Fibroblast of mammary gland (primary cell): ENCODE results near the gene GPR17.

ENCODE experiments used
- DNase-seq: peaks from one replicate; pipeline ENCODE4 v3.0.0-alpha.2; 2010; ENCODE audit warnings: low read depth
- H3K4me3 ChIP-seq: 2 replicates; pipeline ENCODE4 v1.5.1; 2011; ENCODE audit warnings: low read depth, mild to moderate bottlenecking, low read length, moderate library complexity; ENCODE audit not compliant: control insufficient read depth
- TF ChIP-seq, protein P1 (sequence below): conservative IDR thresholded peaks from 2 replicates; pipeline ENCODE4 v1.5.1; 2011; ENCODE audit warnings: low read depth, low read length, inconsistent platforms; ENCODE audit not compliant: control insufficient read depth, insufficient read depth

GPR17 gene

DNA sequence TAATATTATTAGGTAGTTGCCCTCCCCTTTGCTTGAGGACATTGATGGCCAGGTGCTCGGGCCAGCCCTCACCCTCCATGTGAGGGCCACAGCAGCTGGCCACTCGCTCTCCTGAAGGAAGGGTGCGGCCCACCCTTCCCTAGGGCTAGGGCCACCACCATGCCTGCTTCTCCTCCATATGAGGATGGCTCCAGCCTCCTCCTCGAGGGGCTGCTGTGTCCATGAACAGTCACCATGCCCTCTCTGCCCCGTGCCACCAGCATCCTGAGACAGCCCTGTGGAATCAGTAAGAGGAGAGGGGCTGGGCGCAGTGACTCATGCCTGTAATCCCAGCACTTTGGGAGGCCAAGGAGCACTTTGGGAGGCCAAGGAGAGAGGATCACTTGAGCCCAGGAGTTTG is 2.4 kb downstream of the GPR17 start:
- TF ChIP-seq, protein P1, sequence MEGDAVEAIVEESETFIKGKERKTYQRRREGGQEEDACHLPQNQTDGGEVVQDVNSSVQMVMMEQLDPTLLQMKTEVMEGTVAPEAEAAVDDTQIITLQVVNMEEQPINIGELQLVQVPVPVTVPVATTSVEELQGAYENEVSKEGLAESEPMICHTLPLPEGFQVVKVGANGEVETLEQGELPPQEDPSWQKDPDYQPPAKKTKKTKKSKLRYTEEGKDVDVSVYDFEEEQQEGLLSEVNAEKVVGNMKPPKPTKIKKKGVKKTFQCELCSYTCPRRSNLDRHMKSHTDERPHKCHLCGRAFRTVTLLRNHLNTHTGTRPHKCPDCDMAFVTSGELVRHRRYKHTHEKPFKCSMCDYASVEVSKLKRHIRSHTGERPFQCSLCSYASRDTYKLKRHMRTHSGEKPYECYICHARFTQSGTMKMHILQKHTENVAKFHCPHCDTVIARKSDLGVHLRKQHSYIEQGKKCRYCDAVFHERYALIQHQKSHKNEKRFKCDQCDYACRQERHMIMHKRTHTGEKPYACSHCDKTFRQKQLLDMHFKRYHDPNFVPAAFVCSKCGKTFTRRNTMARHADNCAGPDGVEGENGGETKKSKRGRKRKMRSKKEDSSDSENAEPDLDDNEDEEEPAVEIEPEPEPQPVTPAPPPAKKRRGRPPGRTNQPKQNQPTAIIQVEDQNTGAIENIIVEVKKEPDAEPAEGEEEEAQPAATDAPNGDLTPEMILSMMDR: no peak
- DNase-seq: no peak
- no peak overlapping the region for H3K4me3 ChIP-seq

DNA sequence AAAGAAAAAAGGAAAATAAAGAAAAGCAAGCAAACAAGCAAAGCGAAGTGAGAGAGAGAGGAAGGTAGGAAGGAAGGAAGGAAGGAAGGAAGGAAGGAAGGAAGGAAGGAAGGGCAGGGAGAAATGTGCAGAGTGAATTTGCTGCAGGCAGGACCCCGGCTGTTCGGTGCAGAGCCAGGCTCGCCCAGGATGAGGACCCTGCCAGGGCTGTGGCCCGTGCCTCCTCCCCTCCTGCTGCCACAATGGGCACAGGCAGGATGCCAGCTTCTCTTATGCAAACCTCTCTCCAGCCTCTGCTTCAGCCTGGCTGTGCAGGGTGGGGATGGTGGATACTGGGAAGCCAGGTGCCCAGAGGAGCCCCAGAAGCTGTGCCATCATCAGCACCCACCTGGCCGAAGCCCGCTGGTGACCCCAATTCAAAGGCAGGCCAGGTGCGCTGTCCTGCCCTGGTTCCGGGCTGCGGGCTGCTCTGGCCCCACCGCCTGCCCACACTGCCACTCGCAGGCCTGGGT is 3.2 kb downstream of the GPR17 start:
- no peak for DNase-seq
- H3K4me3 ChIP-seq: no peak overlapping the region

DNA sequence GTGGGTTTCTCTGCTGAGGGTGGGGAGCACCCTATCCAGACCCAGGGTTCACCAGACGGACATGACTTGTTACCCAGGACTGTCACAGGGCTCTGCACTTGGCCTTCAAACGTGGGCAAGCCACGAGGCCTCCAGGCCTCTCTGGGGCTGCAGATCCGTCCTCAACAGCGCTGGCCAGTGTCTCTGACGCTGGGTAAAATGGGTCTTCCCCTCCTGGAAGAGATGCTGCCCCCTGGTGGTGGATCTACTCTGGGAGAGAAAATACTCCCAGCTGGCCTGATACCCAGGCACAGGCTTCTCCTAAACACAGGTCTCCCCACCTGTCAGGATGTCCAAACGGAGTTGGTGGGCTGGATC is 3.7 kb downstream of the GPR17 start:
- TF ChIP-seq, protein P1: peak; percentile 81
- no peak overlapping the region for H3K4me3 ChIP-seq
- DNase-seq: peak; percentile 81

More for the DNA sequence above, 3.2 kb downstream of the GPR17 start:
- TF ChIP-seq, protein P1: no peak

DNA sequence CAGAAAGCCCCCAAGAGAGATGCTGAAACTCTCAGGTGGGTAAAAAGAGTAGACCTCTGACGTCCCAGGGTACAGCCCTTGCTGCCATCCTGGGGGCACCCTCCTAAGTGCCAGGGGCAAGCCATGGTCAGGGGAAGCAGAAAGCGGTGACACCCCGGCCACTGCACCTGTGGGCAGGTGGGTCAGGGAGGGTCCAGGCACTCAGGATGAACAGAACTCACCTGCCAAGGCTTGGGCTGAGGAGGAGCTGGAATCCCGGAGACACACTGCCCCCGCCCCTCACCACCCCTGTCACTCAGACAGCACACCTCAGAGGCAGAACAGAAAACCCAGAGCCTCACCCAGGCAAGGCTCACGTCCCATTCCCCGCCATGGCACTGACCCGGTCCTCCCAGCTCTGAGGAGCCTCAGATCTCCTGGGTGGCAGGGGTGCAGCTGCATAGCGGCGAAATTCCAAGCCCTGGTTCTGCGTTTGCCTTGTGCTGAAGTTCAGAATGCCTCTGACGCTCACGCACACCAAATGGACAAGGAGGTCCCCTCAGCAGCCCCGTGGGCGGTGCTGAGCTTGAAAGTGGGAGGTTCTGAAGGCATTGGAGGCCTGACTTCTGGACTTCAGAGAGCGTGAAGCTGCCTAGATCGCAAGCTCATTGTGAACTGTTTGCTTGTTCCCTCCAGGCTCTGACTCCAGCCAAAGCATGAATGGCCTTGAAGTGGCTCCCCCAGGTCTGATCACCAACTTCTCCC is 4.3 kb downstream of the GPR17 start:
- TF ChIP-seq, protein P1: no peak
- peak; percentile 18 for DNase-seq
- H3K4me3 ChIP-seq: no peak overlapping the region

DNA sequence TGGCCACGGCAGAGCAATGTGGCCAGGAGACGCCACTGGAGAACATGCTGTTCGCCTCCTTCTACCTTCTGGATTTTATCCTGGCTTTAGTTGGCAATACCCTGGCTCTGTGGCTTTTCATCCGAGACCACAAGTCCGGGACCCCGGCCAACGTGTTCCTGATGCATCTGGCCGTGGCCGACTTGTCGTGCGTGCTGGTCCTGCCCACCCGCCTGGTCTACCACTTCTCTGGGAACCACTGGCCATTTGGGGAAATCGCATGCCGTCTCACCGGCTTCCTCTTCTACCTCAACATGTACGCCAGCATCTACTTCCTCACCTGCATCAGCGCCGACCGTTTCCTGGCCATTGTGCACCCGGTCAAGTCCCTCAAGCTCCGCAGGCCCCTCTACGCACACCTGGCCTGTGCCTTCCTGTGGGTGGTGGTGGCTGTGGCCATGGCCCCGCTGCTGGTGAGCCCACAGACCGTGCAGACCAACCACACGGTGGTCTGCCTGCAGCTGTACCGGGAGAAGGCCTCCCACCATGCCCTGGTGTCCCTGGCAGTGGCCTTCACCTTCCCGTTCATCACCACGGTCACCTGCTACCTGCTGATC is 4.9 kb downstream of the GPR17 start:
- TF ChIP-seq, protein P1: no peak
- H3K4me3 ChIP-seq: no peak overlapping the region
- DNase-seq: no peak

DNA sequence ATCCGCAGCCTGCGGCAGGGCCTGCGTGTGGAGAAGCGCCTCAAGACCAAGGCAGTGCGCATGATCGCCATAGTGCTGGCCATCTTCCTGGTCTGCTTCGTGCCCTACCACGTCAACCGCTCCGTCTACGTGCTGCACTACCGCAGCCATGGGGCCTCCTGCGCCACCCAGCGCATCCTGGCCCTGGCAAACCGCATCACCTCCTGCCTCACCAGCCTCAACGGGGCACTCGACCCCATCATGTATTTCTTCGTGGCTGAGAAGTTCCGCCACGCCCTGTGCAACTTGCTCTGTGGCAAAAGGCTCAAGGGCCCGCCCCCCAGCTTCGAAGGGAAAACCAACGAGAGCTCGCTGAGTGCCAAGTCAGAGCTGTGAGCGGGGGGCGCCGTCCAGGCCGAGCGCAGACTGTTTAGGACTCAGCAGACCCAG is 5.4 kb downstream of the GPR17 start:
- no peak for DNase-seq
- TF ChIP-seq, protein P1: no peak
- H3K4me3 ChIP-seq: no peak overlapping the region
